ENCODE results near the gene DMD. TPM values are rescaled to one million over a fixed set of nuclear protein-coding genes. Genes with fewer than 3 reads are reported as not detected.

The DMD gene
- total RNA-seq, 2 experiments from 2014 or later: 0.20 to 0.47 TPM

- Histone ChIP-seq H3K4me3 (ENCODE audit: low read length) (no peak overlapping the region), H3K9me3 (ENCODE audit: control insufficient read depth in 1 of 2, insufficient read depth in 1 of 2, low read length in 2 of 2) (no peaks in the 10 kb centered on the region), H3K27me3 (ENCODE audit: control insufficient read depth in 1 of 2, insufficient read depth in 2 of 2, low read length in 2 of 2) (no peaks in the 10 kb centered on the region), H3K4me1 (ENCODE audit: insufficient read depth, low read length) (no peaks in the 10 kb centered on the region), H3K27ac (ENCODE audit: low read depth in 1 of 2, low read length in 2 of 2) (no peak overlapping the region), H3K36me3 (ENCODE audit: insufficient read depth, low read length) (no peaks in the 10 kb centered on the region)
- Mint-ChIP-seq H3K9me3 (no peaks in the 10 kb centered on the region), H3K4me1 (ENCODE audit: low read depth) (no peaks in the 10 kb centered on the region), H3K27ac (no peak overlapping the region), H3K27me3 (no peaks in the 10 kb centered on the region), H3K4me3 (no peak overlapping the region), H3K36me3 (ENCODE audit: low read depth) (no peaks in the 10 kb centered on the region)
- intact Hi-C loops (cut with DNase I, micrococcal nuclease): no loop called here
- POLR2A ChIA-PET: no interaction called here
- peak in 1 of 14 experiments; percentile 1 for DNase-seq
- TF ChIP-seq, protein P1, sequence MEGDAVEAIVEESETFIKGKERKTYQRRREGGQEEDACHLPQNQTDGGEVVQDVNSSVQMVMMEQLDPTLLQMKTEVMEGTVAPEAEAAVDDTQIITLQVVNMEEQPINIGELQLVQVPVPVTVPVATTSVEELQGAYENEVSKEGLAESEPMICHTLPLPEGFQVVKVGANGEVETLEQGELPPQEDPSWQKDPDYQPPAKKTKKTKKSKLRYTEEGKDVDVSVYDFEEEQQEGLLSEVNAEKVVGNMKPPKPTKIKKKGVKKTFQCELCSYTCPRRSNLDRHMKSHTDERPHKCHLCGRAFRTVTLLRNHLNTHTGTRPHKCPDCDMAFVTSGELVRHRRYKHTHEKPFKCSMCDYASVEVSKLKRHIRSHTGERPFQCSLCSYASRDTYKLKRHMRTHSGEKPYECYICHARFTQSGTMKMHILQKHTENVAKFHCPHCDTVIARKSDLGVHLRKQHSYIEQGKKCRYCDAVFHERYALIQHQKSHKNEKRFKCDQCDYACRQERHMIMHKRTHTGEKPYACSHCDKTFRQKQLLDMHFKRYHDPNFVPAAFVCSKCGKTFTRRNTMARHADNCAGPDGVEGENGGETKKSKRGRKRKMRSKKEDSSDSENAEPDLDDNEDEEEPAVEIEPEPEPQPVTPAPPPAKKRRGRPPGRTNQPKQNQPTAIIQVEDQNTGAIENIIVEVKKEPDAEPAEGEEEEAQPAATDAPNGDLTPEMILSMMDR (IDR thresholded peaks at IDR 0.05): no peak
- ATAC-seq (ENCODE audit: poor library complexity): no peak
- CTCF ChIA-PET: no interaction called here
Observed at GRCh38 chrX:31228909-31229308, 1982.4 kb downstream of the DMD start.

GRCh38 chrX:31228415-31228832 lies 1982.9 kb downstream of the DMD start:
- H3K9me3 Mint-ChIP-seq: no peaks in the 10 kb centered on the region
- H3K27ac Mint-ChIP-seq: no peak overlapping the region
- H3K9me3 ChIP-seq (ENCODE audit: control insufficient read depth in 1 of 2, insufficient read depth in 1 of 2, low read length in 2 of 2): no peaks in the 10 kb centered on the region
- intact Hi-C loops (cut with DNase I, micrococcal nuclease): no loop called here
- no peaks in the 10 kb centered on the region for H3K36me3 Mint-ChIP-seq (ENCODE audit: low read depth)
- CTCF ChIA-PET: no interaction called here
- no peak for DNase-seq
- no peaks in the 10 kb centered on the region for H3K4me1 Mint-ChIP-seq (ENCODE audit: low read depth)
- no peaks in the 10 kb centered on the region for H3K36me3 ChIP-seq (ENCODE audit: insufficient read depth, low read length)
- POLR2A ChIA-PET: no interaction called here
- TF ChIP-seq, protein P1 (IDR thresholded peaks at IDR 0.05): no peak
- no peak for ATAC-seq (ENCODE audit: poor library complexity)
- no peak overlapping the region for H3K27ac ChIP-seq (ENCODE audit: low read depth in 1 of 2, low read length in 2 of 2)
- no peak overlapping the region for H3K4me3 ChIP-seq (ENCODE audit: low read length)
- no peaks in the 10 kb centered on the region for H3K27me3 ChIP-seq (ENCODE audit: control insufficient read depth in 1 of 2, insufficient read depth in 2 of 2, low read length in 2 of 2)
- H3K4me3 Mint-ChIP-seq: no peak overlapping the region
- no peaks in the 10 kb centered on the region for H3K27me3 Mint-ChIP-seq
- H3K4me1 ChIP-seq (ENCODE audit: insufficient read depth, low read length): no peaks in the 10 kb centered on the region

DNA sequence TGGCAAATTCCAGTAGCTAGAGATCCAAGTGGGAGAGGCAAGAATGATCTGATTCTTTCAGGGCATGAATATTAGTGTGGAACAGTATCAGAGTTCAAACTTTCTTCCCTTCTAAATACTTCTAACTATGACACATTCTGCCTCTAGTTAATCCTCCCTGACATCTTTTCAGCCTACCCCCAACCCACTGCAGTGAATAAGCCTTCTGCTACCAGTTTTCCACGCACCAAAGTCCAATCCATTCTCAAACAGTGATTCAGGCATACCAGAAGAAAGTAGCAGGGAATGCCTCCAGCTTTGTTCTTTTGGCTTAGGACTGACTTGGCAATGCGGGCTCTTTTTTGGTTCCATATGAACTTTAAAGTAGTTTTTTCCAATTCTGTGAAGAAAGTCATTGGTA lies 1984.1 kb downstream of the DMD start:
- no peaks in the 10 kb centered on the region for H3K27me3 ChIP-seq (ENCODE audit: control insufficient read depth in 1 of 2, insufficient read depth in 2 of 2, low read length in 2 of 2)
- no peak overlapping the region for H3K4me3 Mint-ChIP-seq
- no peaks in the 10 kb centered on the region for H3K4me1 Mint-ChIP-seq (ENCODE audit: low read depth)
- H3K36me3 Mint-ChIP-seq (ENCODE audit: low read depth): no peaks in the 10 kb centered on the region
- TF ChIP-seq, protein P1 (IDR thresholded peaks at IDR 0.05): no peak
- ChIA-PET POLR2A (no interaction called here), CTCF (no interaction called here)
- DNase-seq (no peak), ATAC-seq (ENCODE audit: poor library complexity) (no peak)
- H3K4me1 ChIP-seq (ENCODE audit: insufficient read depth, low read length): no peaks in the 10 kb centered on the region
- no peak overlapping the region for H3K27ac Mint-ChIP-seq
- H3K27me3 Mint-ChIP-seq: no peaks in the 10 kb centered on the region
- H3K4me3 ChIP-seq (ENCODE audit: low read length): no peak overlapping the region
- no peaks in the 10 kb centered on the region for H3K9me3 ChIP-seq (ENCODE audit: control insufficient read depth in 1 of 2, insufficient read depth in 1 of 2, low read length in 2 of 2)
- intact Hi-C loops (cut with DNase I, micrococcal nuclease): no loop called here
- H3K27ac ChIP-seq (ENCODE audit: low read depth in 1 of 2, low read length in 2 of 2): no peak overlapping the region
- no peaks in the 10 kb centered on the region for H3K9me3 Mint-ChIP-seq
- H3K36me3 ChIP-seq (ENCODE audit: insufficient read depth, low read length): no peaks in the 10 kb centered on the region

Measured in CD4-positive, alpha-beta T cell (primary cell).